GM11168 (cell line): ENCODE data around the gene CDC40.
"Not testable (repeated sequence)": the region's sequence is repeated elsewhere in the genome, so short reads cannot be mapped to it uniquely, and the experiment has no call there.

Experiments
- in situ Hi-C: fragments of 300-500 bp; cut with MboI; formaldehyde crosslinking; loops from one replicate; pipeline ENCODE4 v1.12.0; 2022; ENCODE audit warnings: low sequenced_read_pairs; ENCODE audit not compliant: unreplicated experiment

The CDC40 gene

DNA sequence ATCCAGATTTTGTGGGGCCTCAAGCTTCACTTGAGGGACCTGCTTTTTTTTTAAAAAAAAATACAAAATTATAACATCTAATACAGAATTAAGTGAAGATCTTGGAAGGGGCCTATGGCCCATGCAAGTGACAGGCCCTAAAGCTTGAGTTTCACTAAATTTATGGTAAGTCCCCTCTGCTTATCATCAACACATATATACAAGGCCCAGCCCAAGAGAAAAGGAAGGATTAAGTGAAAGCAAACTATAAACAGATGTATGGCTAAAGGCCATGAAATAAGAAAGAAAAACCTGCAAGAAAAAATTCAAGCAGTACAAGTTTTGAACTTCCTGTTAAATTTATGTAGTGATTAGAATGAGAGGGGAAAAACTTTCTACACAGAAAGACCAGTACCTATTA is 86.8 kb downstream of the CDC40 start:
- in situ Hi-C loops, result no loop called here

DNA sequence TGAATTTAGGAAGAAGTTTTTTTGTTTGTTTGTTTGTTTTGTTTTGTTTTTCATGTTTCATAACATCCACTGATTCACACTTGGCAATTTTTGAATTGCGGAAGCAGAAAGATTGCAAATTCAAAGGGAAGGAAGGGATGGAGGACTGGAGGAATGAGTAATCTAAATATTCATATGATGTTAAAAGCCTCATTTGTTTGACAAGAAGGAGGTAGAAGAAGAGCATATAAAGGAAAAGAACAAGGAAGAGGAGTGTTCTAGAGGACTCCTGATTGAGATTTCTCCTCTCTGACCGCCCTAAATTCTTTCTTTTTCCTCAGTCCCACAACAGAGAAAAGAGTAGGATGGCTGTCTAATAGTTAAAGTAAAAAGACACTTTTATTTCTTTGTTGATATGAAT is 89.4 kb downstream of the CDC40 start:
- in situ Hi-C loops, result no loop called here

- in situ Hi-C loops, result no loop called here
These were observed 89.9 kb downstream of the CDC40 start for GRCh38 chr6:110270165-110270564.

DNA sequence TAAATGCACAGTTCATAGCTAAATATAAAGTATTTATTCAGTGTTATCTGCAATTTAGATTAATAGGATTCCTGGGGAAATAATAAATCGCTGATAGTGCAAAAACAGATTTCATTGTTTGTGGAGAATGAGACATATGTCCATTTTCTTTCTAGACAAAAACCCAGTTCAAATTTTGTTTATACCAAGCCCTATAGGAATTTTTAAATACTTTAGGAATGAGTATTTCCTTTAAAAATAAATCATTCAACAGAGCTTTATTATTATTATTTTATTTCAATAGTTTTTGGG is 91.5 kb downstream of the CDC40 start:
- in situ Hi-C loops, result no loop called here

- in situ Hi-C loops, result not testable (repeated sequence)
These were observed 92.6 kb downstream of the CDC40 start for GRCh38 chr6:110272781-110273180.

DNA sequence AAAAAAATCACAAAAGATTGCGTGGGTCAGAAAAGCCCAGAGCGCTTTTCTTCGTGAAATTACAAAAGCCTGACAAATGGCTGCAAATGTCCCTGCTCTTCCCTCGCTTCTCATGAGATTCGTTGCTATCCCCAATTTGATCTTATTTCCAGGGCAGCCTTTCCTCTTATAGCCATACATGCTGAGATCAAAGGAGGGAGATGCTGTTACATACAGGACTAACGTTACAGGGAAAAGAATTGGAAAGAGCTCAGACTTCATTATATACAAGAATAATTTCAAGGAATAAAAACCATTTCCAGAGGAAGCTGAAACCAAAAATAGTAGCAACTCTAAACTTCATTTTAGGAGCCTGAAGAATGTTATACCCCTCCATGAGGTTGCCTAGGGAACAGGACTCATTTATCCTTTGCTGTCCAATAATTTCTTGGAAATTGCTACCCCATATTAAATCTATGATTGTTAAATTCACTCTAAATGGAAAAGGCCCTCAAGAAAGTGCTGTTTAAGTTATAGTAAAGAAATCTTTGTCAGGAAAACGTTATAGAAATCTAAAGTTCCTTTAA is 97.0 kb downstream of the CDC40 start:
- in situ Hi-C loops, result no loop called here
